Activated CD8-positive, alpha-beta T cell treated with anti-CD3 and anti-CD28 coated beads, Interleukin-2, amount 10 ng/mL, durations not matched to agents 7 days and 5 days (primary cell): ENCODE data around the gene PGLYRP3. TPM values are rescaled to one million over a fixed set of nuclear protein-coding genes. Genes with fewer than 3 reads are reported as not detected.
A peak's percentile ranks its signal among the peaks of the same experiment; 100 is the strongest.

ENCODE experiments used
- ATAC-seq: fragments of 150-1000 bp; cut with Tn5 transposase; one replicate; pipeline ENCODE4 v1.10.0; 2021; ENCODE audit warnings: moderate library complexity
- CTCF ChIA-PET: fragments of 350-600 bp; sonication (Branson Sonifier 250); formaldehyde crosslinking; loops from one replicate; lab custom pipeline; 2021; ENCODE audit warnings: antibody characterized with exemption; lab: Charles Lee
- POLR2A ChIA-PET: fragments of 350-600 bp; sonication (Branson Sonifier 250); formaldehyde crosslinking; loops from one replicate; lab custom pipeline; 2021; ENCODE audit warnings: antibody characterized with exemption; lab: Charles Lee
- DNase-seq: peaks from one replicate; pipeline ENCODE4 v3.0.0-alpha.2; 2020
- H3K27ac Mint-ChIP-seq: one replicate; pipeline ENCODE4 v1.8.0; 2021; ENCODE audit warnings: mild to moderate bottlenecking, mixed read lengths
- H3K27me3 Mint-ChIP-seq: one replicate; pipeline ENCODE4 v1.8.0; 2021; ENCODE audit warnings: low read depth, mixed read lengths
- H3K36me3 Mint-ChIP-seq: one replicate; pipeline ENCODE4 v1.8.0; 2021; ENCODE audit warnings: low read depth, mixed read lengths
- H3K4me1 Mint-ChIP-seq: one replicate; pipeline ENCODE4 v1.8.0; 2021; ENCODE audit warnings: low read depth, mixed read lengths
- H3K4me3 Mint-ChIP-seq: one replicate; pipeline ENCODE4 v1.8.0; 2021; ENCODE audit warnings: mild to moderate bottlenecking, mixed read lengths
- H3K9me3 Mint-ChIP-seq: one replicate; pipeline ENCODE4 v1.8.0; 2022; ENCODE audit warnings: mixed read lengths; ENCODE audit not compliant: insufficient read depth
- total RNA-seq, 2 experiments: library from RNA; stranded (reverse); gene quantifications; one replicate each; pipeline ENCODE4 v1.2.3, GENCODE V29; 2021

Gene PGLYRP3
- total RNA-seq, 2 experiments from 2014 or later = not detected

DNA sequence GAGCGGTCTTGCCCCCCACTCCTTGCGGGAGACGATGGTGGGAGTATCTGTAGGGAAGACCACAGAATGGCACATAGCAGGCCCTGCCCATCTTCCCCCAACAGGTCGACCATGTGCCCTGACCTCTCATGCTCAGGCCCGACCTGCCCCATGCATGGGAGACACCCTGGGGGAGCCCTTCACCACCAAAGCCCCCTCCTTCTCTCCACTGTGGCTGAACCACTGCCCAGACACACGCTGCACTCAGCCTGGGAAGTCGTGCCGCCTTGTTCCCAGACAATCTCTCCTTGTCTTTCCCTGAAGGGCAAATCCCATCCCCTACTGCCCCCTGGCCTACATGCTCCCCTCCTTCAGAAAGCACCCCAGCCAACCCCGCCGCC is 5.5 kb downstream of the PGLYRP3 start:
- H3K4me1 Mint-ChIP-seq = no peaks in the 10 kb centered on the region
- no peak overlapping the region for H3K4me3 Mint-ChIP-seq
- no peaks in the 10 kb centered on the region for H3K36me3 Mint-ChIP-seq
- H3K27ac Mint-ChIP-seq = no peak overlapping the region
- DNase-seq = no peak
- ChIA-PET POLR2A (no interaction called here), CTCF (no interaction called here)
- H3K9me3 Mint-ChIP-seq = no peaks in the 10 kb centered on the region
- peaks cover 4% of the 10 kb centered on the region for H3K27me3 Mint-ChIP-seq
- no peak for ATAC-seq

DNA sequence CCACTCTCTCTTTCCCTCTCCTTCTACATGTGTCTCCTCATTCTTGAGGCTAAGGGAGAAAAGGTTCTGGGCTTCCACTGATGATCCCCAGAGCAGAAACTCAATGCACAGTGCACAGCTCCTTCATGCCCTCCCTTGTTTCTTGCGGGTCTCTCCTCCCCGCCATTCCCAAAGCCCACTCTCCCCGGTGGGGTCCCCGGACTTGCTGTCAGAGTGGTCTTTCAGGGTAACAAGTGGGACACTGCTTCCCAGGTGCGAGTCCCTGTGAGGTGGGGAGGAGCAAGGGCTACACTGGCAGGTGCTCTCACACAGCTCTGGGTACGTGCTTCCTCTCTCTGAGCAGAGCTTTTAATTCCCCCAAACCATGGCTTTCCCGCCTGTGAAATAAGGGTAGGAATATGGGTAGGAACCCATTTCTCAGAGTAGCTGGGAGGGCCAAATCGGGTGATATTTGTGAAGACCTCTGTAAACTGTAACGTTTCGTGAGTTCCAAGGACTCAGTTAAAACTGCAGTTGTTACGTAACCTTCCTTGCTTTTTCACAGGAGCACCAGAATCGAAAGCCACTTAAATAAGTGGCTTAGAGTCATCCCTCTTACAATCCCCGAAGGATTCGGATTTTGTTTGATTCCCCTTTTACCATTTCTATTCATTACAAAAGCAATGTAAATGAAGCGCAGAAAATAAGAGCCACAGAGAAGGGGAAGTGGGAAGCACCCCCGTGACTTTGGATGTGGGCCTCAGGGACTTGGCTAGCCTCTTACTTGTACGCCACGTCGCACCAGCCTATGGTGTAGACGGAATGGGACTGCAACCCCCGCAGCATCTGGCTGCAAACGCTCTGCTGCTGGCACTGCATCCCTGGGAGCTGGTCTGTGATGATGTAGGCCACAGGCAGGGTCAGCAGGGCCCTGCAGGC is 6.2 kb downstream of the PGLYRP3 start:
- Mint-ChIP-seq H3K36me3 (no peaks in the 10 kb centered on the region), H3K4me3 (no peak overlapping the region), H3K4me1 (no peaks in the 10 kb centered on the region), H3K27ac (no peak overlapping the region), H3K9me3 (no peaks in the 10 kb centered on the region), H3K27me3 (peaks cover 4% of the 10 kb centered on the region)
- ChIA-PET CTCF (no interaction called here), POLR2A (no interaction called here)
- DNase-seq (no peak), ATAC-seq (no peak)

DNA sequence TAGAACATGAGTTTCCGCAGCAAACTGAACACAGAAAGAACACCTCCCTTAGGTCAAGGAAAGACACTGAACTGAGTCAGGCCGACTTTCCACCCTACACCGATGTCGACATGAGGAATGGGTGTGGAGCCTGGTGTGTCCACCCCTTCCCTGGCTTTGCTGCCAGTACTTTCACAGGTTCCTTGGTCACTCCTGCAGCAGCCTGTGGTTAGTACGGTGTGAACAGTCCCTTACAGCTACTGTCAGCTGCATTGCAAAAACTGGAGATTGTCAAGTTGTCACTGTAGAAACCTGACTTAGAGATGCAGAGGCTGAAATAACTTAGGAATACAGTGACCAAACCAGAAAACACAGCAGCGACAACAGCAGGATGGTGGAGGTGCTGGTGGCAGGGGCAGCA is 7.1 kb downstream of the PGLYRP3 start:
- no peak for ATAC-seq
- Mint-ChIP-seq H3K4me1 (no peaks in the 10 kb centered on the region), H3K27ac (no peak overlapping the region), H3K4me3 (no peak overlapping the region), H3K36me3 (no peaks in the 10 kb centered on the region), H3K27me3 (peaks cover 4% of the 10 kb centered on the region), H3K9me3 (no peaks in the 10 kb centered on the region)
- DNase-seq = no peak
- ChIA-PET POLR2A (no interaction called here), CTCF (no interaction called here)

DNA sequence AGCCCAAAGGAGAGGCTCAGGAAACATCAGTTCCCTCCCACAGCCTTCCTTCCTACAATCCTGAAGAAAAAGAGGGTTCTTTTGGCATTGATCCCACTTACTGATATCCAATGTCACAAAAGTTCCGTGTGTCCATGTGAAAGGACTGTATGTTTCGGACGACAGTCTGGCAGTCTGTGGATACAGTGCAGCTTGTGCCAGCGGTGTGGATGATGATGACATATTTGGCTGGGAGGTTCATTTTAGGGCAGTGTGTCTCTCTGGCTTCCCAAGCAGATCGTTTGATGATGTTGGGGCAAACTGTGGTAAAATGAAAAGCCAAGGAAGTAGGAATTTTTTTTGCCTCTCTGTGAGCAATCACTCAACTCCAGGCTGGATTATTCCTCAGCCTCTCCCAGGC is 10.4 kb downstream of the PGLYRP3 start:
- ChIA-PET POLR2A (no interaction called here), CTCF (interaction anchor here (1.4 to 2.9 kb wide), 3 partner anchors 13 to 208 kb away, joined by 3 to 15 read pairs (median 7); no protein-coding TSS in a partner anchor)
- Mint-ChIP-seq H3K27ac (no peak overlapping the region), H3K9me3 (no peaks in the 10 kb centered on the region), H3K36me3 (no peaks in the 10 kb centered on the region), H3K4me1 (no peaks in the 10 kb centered on the region), H3K4me3 (no peak overlapping the region), H3K27me3 (peaks cover 4% of the 10 kb centered on the region)
- ATAC-seq (no peak), DNase-seq (no peak)

DNA sequence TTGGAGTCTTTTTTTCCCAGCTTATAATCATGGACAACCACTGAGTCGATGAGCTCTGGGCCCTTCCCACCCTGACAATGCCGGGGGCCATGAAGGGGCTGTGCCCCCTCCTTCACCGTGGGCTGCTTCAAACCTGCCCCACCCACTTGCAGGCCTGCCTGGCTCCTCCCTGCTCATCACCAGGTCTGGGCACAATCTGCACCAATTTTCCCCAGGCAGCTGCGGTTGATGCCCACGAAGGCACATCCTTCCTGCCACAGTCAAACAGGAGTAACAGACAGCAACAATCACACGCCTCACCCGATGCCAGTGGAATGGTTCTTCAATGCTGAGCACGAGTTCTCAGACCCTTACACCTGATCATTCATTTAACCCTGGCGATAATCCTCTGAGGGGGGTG is 18.9 kb downstream of the PGLYRP3 start:
- peaks cover 10% of the 10 kb centered on the region for H3K27me3 Mint-ChIP-seq

DNA sequence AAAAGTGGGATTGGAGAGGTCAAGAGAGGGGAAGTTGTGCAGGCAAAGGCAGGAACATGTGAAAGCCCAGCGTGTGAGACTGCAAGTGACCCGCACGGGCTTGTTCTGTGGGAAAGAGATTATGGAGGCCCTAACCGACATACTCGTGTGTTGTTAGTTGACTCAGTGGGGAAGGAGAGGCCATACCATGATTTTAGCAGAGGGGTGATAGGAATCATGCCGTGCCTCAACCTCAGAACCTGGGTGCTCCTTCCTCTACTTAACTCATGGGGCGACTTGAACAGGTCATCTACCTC is 19.3 kb downstream of the PGLYRP3 start:
- CTCF ChIA-PET = no interaction called here
- Mint-ChIP-seq H3K36me3 (no peaks in the 10 kb centered on the region), H3K27me3 (peaks cover 10% of the 10 kb centered on the region), H3K9me3 (no peaks in the 10 kb centered on the region), H3K4me1 (peaks cover 18% of the 10 kb centered on the region), H3K4me3 (no peak overlapping the region), H3K27ac (no peak overlapping the region)
- ATAC-seq = no peak
- DNase-seq = no peak
- POLR2A ChIA-PET = no interaction called here

More for the DNA sequence above, 18.9 kb downstream of the PGLYRP3 start:
- DNase-seq (peak; percentile 24), ATAC-seq (no peak)
- Mint-ChIP-seq H3K4me1 (peaks cover 18% of the 10 kb centered on the region), H3K4me3 (no peak overlapping the region), H3K9me3 (no peaks in the 10 kb centered on the region), H3K36me3 (no peaks in the 10 kb centered on the region), H3K27ac (peak overlapping the region; percentile 18)
- ChIA-PET POLR2A (no interaction called here), CTCF (no interaction called here)

DNA sequence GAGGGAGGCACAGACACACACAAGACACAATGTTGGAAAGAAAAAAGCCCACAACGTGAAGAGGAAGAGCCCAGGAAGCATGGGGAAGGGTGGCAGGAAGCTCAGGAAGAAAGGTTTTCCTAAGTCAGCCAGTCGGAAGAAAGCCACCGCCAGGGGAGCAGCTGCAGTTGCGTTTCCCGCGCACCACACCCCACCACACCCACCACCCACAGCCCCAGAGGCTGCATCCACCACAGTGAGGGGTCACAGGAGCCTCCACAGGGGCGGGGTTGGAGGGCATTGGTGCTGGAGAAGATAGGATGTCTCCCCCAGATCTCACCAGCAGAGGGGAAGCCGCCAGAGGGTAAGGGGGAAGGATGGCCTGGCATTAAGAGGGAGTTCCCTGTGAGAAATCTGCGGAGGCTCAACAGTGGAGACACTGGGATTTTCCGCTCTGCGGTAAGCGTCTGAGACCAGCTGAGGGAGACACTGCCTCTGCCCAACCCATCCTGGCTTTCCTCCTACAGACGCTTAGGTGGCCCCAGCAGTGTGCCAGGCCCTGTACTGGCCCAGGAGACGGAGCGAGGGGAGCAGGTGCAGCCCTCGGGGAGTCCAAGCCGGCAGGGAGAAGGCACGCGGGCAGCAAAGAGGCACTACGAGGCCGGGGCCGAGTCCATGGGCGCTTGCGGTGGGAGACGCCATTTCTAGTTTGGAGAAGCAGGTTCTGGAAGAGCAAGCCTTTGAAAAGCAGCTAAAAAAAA is 19.8 kb downstream of the PGLYRP3 start:
- POLR2A ChIA-PET = no interaction called here
- Mint-ChIP-seq H3K4me1 (peaks cover 18% of the 10 kb centered on the region), H3K27me3 (peaks cover 10% of the 10 kb centered on the region), H3K9me3 (no peaks in the 10 kb centered on the region), H3K36me3 (no peaks in the 10 kb centered on the region), H3K4me3 (no peak overlapping the region), H3K27ac (no peak overlapping the region)
- CTCF ChIA-PET = no interaction called here
- DNase-seq (no peak), ATAC-seq (no peak)

DNA sequence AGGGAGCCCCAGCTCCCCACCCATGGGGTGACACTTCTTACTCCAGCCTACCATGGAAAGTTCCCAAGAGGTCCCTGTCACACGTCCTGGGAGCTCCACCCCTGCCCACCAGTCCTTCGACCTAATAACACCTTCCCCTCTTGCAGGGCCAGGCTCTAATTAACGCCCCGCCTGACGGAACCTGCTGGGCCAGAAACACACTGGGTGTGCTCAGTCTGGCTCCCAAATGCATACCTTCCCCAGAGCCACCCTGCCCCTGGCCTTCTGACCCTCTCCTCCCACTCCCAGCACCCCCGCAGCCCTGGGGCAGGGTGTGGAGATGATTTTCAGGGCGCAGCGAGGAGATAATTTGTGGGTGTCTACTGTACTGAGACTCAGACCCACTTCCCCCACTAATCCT is 20.6 kb downstream of the PGLYRP3 start:
- Mint-ChIP-seq H3K9me3 (no peaks in the 10 kb centered on the region), H3K4me1 (peaks cover 18% of the 10 kb centered on the region), H3K27ac (no peak overlapping the region), H3K36me3 (no peaks in the 10 kb centered on the region), H3K27me3 (peaks cover 10% of the 10 kb centered on the region), H3K4me3 (no peak overlapping the region)
- ChIA-PET POLR2A (no interaction called here), CTCF (no interaction called here)
- ATAC-seq = no peak
- no peak for DNase-seq

DNA sequence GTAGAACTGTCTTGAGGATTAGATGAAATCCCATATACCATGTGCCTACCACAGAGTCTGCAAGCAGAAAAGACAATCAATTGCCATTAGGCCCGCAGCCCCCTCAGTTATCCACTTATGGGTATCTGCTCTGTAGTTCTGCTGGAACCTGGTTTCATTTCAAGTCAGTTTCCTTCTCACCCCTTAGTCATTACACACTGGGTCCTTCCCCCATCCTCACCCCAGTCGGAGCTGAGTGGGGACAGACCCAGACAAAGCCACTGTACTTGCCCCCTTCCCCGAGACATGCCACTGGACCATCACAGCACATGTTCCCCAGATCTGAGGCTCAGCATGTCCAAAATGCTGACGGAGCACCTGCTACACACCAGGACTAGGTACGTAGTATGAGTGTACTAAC is 21.2 kb downstream of the PGLYRP3 start:
- Mint-ChIP-seq H3K9me3 (no peaks in the 10 kb centered on the region), H3K27me3 (peaks cover 10% of the 10 kb centered on the region), H3K27ac (no peak overlapping the region), H3K36me3 (no peaks in the 10 kb centered on the region), H3K4me3 (no peak overlapping the region), H3K4me1 (peaks cover 18% of the 10 kb centered on the region)
- ChIA-PET CTCF (no interaction called here), POLR2A (no interaction called here)
- DNase-seq (no peak), ATAC-seq (no peak)

DNA sequence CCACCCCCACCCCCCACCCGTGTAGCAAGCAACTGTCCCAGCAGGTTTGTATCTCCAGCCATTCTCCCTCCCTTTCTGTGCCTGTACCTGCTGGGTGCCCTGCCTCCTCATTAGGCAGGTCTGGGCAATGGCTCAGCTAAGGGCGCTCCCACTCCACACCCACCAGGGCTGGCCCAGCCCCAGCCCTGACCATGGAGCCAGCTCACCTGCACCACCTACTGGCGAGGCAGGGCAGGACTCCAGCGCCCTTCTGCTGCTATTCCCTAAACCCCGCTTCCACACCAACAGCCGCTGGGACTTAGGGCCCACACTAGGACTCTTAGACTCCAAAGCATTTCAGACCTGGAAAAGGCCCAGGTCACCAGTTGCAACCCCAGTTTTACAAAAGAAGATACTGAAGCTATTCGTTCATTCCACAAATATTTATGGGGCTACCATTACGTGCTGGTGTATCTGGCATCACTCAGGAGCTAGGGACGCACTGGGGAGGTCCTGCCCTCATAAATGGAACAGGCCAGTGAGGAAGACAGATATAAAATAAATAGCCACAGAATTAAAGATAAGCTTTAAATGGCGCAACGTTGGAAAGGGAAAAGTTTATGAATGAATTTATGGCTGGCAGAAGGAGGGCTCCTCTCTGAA is 24.0 kb downstream of the PGLYRP3 start:
- peaks cover 11% of the 10 kb centered on the region for H3K4me1 Mint-ChIP-seq
- peaks cover 9% of the 10 kb centered on the region for H3K27me3 Mint-ChIP-seq
- H3K4me3 Mint-ChIP-seq = no peak overlapping the region
- no peaks in the 10 kb centered on the region for H3K9me3 Mint-ChIP-seq
- no peak overlapping the region for H3K27ac Mint-ChIP-seq
- CTCF ChIA-PET = interaction anchor here (0.6 to 1.8 kb wide), 8 partner anchors 9 to 65 kb away, joined by 3 to 15 read pairs (median 4); partner anchors contain the start of gene LORICRIN
- POLR2A ChIA-PET = no interaction called here
- DNase-seq (no peak), ATAC-seq (peak; percentile 51)
- H3K36me3 Mint-ChIP-seq = no peaks in the 10 kb centered on the region

DNA sequence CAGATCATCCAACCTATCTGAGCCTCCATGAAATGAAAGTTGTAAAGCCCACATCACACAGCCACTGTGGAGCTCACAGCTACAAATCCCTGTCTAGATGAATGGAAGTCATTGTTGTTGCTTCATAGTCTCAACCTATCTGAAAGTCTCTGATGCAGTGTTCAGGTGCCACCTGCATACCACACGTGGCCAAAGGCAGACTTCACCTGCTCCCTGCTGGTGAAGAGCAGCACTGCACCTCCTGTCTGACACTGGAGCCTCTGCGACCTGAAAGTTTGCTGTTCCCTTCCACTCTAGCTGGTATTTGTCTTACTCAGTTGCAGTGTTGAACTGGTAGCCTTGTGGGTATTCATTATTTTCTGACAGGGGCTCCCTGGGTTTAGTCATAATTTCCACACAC is 34.9 kb downstream of the PGLYRP3 start:
- peak; percentile 63 for ATAC-seq
- no peak overlapping the region for H3K27ac Mint-ChIP-seq
- no peaks in the 10 kb centered on the region for H3K9me3 Mint-ChIP-seq
- CTCF ChIA-PET = interaction anchor here (0.8 kb wide), 1 partner anchor 11 kb away, joined by 3 read pairs; no protein-coding TSS in a partner anchor
- H3K4me1 Mint-ChIP-seq = no peaks in the 10 kb centered on the region
- H3K4me3 Mint-ChIP-seq = no peak overlapping the region
- POLR2A ChIA-PET = no interaction called here
- no peaks in the 10 kb centered on the region for H3K36me3 Mint-ChIP-seq
- H3K27me3 Mint-ChIP-seq = peaks cover 28% of the 10 kb centered on the region
- DNase-seq = peak; percentile 46

DNA sequence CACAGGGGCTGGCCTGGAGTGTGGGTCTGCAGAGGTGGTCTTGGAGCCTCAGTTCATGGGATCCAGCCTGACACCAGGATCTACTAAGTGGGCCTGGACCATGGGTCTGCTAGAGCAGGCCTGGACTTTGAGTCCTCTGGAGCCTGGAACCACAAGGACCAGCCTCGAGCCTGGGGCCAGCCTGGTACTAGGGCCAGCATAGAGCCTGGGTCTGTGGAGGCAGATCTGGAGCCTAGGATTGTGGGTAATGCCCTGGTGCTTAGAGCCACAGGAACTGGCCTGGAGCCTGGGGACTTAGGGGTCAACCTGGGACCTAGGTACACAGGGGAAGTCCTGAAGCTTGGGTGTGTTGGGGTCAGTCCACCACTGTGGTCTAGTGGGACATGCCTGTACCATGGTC is 40.6 kb downstream of the PGLYRP3 start:
- Mint-ChIP-seq H3K9me3 (no peaks in the 10 kb centered on the region), H3K27me3 (peaks cover 41% of the 10 kb centered on the region), H3K4me1 (no peaks in the 10 kb centered on the region), H3K36me3 (no peaks in the 10 kb centered on the region), H3K4me3 (no peak overlapping the region), H3K27ac (no peak overlapping the region)
- DNase-seq = no peak
- ATAC-seq = no peak
- CTCF ChIA-PET = no interaction called here
- POLR2A ChIA-PET = no interaction called here
